HG03103 (cell line): ENCODE measurements around the gene MRPL39.

Experiments used
- ATAC-seq: cut with Tn5 transposase; IDR thresholded peaks from one replicate; pipeline ENCODE4 v1.9.1; 2021; ENCODE audit warnings: low read depth; ENCODE audit not compliant: unreplicated experiment

MRPL39 gene

GRCh38 chr21:25541042-25541441 is 66.2 kb downstream of the MRPL39 start:
- ATAC-seq, result no peak

GRCh38 chr21:25539606-25540005 is 67.7 kb downstream of the MRPL39 start:
- no peak for ATAC-seq

- ATAC-seq, result no peak
Observed at GRCh38 chr21:25537174-25537573, 70.1 kb downstream of the MRPL39 start.

- no peak for ATAC-seq
Observed at GRCh38 chr21:25536752-25537151, 70.5 kb downstream of the MRPL39 start.

- ATAC-seq, result no peak
Observed at GRCh38 chr21:25535849-25536248, 71.4 kb downstream of the MRPL39 start.
